ENCODE results near the gene KAT2B. TPM values are rescaled to one million over a fixed set of nuclear protein-coding genes. Genes with fewer than 3 reads are reported as not detected.

KAT2B gene
- total and polyA plus RNA-seq, 4 donors = 7.5 to 58.5 (median 16.3) TPM

DNA sequence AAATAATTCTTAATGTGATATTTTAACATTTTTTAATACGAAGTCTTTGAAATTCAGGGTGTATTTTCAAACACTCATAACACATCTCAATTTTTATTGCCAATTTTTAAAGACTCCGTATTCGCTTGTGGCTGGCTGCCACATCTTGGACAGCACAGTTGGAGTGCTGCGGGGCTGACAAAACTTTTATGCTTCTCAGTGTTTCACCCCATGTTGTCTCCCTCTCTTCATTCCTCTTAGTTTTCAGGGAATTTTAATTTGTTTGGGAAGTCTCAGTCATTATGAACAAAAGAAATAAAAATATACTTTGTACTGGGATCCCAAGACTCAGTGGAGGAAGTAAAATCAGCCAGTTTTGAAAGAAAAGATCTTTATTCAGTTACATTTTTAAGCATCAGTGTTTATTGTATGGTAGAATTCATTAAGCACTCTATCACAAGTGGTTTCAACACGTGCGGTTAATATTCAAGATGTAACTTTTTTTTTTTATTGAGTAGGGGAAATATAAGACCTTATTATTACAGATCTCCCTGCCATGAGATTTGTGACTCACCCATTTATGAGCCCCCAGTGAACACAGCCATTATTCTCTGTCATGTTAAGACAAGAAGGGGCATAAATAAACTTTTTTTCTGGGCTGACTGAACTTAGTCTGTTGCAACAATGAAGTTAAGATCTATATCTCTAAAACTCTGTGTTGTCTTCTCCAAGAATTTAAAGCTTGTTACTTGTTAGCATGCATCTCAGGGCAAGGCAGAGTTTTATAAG lies 26.8 kb downstream of the KAT2B start:
- Histone ChIP-seq H3K4me3 (ENCODE audit: low read depth in 1 of 3, low read length in 3 of 3) (no peak overlapping the region), H3K9me3 (ENCODE audit: control insufficient read depth in 4 of 4, low read length in 3 of 4) (no peaks in the 10 kb centered on the region), H3K4me1 (ENCODE audit: control insufficient read depth in 4 of 4, insufficient read depth in 4 of 4, low read length in 3 of 4) (peaks cover 0 to 3% (median 2%) of the 10 kb centered on the region in 4 donors), H3K36me3 (ENCODE audit: control insufficient read depth in 4 of 4, insufficient read depth in 3 of 4, low read depth in 1 of 4, low read length in 3 of 4) (no peaks in the 10 kb centered on the region), H3K27ac (ENCODE audit: low read depth in 1 of 2, low read length in 2 of 2) (no peak overlapping the region), H3K9ac (ENCODE audit: low read depth in 1 of 2, low read length in 2 of 2) (no peak overlapping the region), H3K27me3 (ENCODE audit: control insufficient read depth in 4 of 4, insufficient read depth in 4 of 4, low read length in 3 of 4) (no peaks in the 10 kb centered on the region)
- WGBS = 86% methylated on average over 6 of the region's 6 CpGs
- no peak for DNase-seq (ENCODE audit: low spot score)
- no peak for TF ChIP-seq YY1 (IDR thresholded peaks at IDR 0.05)
- TF ChIP-seq JUND (IDR thresholded peaks at IDR 0.05) = no peak
- no peak for TF ChIP-seq TAF1 (conservative IDR thresholded peaks at IDR 0.05)
- TF ChIP-seq FOXA1 (IDR thresholded peaks at IDR 0.05) = no peak
- TF ChIP-seq, protein P1, sequence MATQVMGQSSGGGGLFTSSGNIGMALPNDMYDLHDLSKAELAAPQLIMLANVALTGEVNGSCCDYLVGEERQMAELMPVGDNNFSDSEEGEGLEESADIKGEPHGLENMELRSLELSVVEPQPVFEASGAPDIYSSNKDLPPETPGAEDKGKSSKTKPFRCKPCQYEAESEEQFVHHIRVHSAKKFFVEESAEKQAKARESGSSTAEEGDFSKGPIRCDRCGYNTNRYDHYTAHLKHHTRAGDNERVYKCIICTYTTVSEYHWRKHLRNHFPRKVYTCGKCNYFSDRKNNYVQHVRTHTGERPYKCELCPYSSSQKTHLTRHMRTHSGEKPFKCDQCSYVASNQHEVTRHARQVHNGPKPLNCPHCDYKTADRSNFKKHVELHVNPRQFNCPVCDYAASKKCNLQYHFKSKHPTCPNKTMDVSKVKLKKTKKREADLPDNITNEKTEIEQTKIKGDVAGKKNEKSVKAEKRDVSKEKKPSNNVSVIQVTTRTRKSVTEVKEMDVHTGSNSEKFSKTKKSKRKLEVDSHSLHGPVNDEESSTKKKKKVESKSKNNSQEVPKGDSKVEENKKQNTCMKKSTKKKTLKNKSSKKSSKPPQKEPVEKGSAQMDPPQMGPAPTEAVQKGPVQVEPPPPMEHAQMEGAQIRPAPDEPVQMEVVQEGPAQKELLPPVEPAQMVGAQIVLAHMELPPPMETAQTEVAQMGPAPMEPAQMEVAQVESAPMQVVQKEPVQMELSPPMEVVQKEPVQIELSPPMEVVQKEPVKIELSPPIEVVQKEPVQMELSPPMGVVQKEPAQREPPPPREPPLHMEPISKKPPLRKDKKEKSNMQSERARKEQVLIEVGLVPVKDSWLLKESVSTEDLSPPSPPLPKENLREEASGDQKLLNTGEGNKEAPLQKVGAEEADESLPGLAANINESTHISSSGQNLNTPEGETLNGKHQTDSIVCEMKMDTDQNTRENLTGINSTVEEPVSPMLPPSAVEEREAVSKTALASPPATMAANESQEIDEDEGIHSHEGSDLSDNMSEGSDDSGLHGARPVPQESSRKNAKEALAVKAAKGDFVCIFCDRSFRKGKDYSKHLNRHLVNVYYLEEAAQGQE (IDR thresholded peaks at IDR 0.05) = no peak
- TF ChIP-seq HNF4G (IDR thresholded peaks at IDR 0.05) = no peak
- no peak for TF ChIP-seq EGR1 (IDR thresholded peaks at IDR 0.05; ENCODE audit: low read depth in 2 of 2)
- no peak for TF ChIP-seq NR2F2 (IDR thresholded peaks at IDR 0.05)
- TF ChIP-seq HNF4A (conservative IDR thresholded peaks at IDR 0.05) = no peak
- TF ChIP-seq, protein P2, sequence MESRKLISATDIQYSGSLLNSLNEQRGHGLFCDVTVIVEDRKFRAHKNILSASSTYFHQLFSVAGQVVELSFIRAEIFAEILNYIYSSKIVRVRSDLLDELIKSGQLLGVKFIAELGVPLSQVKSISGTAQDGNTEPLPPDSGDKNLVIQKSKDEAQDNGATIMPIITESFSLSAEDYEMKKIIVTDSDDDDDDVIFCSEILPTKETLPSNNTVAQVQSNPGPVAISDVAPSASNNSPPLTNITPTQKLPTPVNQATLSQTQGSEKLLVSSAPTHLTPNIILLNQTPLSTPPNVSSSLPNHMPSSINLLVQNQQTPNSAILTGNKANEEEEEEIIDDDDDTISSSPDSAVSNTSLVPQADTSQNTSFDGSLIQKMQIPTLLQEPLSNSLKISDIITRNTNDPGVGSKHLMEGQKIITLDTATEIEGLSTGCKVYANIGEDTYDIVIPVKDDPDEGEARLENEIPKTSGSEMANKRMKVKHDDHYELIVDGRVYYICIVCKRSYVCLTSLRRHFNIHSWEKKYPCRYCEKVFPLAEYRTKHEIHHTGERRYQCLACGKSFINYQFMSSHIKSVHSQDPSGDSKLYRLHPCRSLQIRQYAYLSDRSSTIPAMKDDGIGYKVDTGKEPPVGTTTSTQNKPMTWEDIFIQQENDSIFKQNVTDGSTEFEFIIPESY (IDR thresholded peaks at IDR 0.05) = no peak
- no peak for TF ChIP-seq SP1 (IDR thresholded peaks at IDR 0.05)

DNA sequence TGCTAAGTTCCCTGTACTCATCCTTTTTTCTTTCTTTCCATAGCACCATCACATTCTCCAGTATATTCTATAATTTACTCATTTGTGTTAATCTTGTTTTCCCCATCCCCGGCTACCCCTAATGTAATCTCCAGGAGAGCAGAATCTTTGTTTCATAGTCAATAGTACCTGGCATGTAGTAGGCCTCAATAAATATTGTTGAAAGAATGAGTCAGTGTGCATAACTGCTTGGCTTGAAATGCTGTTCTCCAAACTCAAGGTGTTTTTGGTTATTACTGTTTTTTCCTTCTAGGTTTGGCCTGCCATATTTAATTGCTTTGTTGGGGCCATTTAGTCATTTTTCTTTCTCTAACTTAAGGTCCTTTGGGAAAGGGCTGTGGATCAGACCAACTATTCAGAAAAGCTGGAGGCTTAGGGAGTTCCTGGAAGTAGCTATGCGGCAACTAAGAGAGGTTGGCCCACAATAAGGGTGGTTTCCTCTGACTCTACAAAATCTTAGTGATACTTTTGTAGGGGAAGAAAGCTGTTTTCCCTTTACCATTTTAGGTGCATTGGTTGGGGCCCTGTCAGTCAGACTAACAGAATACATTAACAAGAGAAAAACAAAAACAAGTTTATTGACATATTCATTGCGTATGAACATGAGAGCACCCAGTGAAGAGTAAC lies 28.4 kb downstream of the KAT2B start:
- no peak overlapping the region for H3K27ac ChIP-seq (ENCODE audit: low read depth in 1 of 2, low read length in 2 of 2)
- 79% methylated on average over 3 of the region's 3 CpGs for WGBS
- H3K36me3 ChIP-seq (ENCODE audit: control insufficient read depth in 4 of 4, insufficient read depth in 3 of 4, low read depth in 1 of 4, low read length in 3 of 4) = peaks cover 0 to 4% (median under 1%) of the 10 kb centered on the region in 4 donors
- no peak for DNase-seq (ENCODE audit: low spot score)
- H3K9ac ChIP-seq (ENCODE audit: low read depth in 1 of 2, low read length in 2 of 2) = no peak overlapping the region
- H3K9me3 ChIP-seq (ENCODE audit: control insufficient read depth in 4 of 4, low read length in 3 of 4) = no peaks in the 10 kb centered on the region
- no peaks in the 10 kb centered on the region for H3K27me3 ChIP-seq (ENCODE audit: control insufficient read depth in 4 of 4, insufficient read depth in 4 of 4, low read length in 3 of 4)
- peaks cover 0 to 12% (median 2%) of the 10 kb centered on the region in 4 donors for H3K4me1 ChIP-seq (ENCODE audit: control insufficient read depth in 4 of 4, insufficient read depth in 4 of 4, low read length in 3 of 4)
- no peak overlapping the region for H3K4me3 ChIP-seq (ENCODE audit: low read depth in 1 of 3, low read length in 3 of 3)
- TF ChIP-seq, protein P2 (IDR thresholded peaks at IDR 0.05) = no peak
- no peak for TF ChIP-seq HNF4G (IDR thresholded peaks at IDR 0.05)
- TF ChIP-seq SP1 (IDR thresholded peaks at IDR 0.05) = no peak
- TF ChIP-seq RAD21 (IDR thresholded peaks at IDR 0.05) = no peak
- no peak for TF ChIP-seq GABPA (IDR thresholded peaks at IDR 0.05 in 1 of 2, conservative IDR thresholded peaks at IDR 0.05 in 1 of 2)
- no peak for TF ChIP-seq JUND (IDR thresholded peaks at IDR 0.05)
- no peak for TF ChIP-seq FOXA1 (IDR thresholded peaks at IDR 0.05)
- no peak for TF ChIP-seq YY1 (IDR thresholded peaks at IDR 0.05)
- TF ChIP-seq, protein P3, sequence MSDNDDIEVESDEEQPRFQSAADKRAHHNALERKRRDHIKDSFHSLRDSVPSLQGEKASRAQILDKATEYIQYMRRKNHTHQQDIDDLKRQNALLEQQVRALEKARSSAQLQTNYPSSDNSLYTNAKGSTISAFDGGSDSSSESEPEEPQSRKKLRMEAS (IDR thresholded peaks at IDR 0.05) = no peak
- TF ChIP-seq NR2F2 (IDR thresholded peaks at IDR 0.05) = no peak
- no peak for TF ChIP-seq HNF4A (conservative IDR thresholded peaks at IDR 0.05)
- TF ChIP-seq, protein P4, sequence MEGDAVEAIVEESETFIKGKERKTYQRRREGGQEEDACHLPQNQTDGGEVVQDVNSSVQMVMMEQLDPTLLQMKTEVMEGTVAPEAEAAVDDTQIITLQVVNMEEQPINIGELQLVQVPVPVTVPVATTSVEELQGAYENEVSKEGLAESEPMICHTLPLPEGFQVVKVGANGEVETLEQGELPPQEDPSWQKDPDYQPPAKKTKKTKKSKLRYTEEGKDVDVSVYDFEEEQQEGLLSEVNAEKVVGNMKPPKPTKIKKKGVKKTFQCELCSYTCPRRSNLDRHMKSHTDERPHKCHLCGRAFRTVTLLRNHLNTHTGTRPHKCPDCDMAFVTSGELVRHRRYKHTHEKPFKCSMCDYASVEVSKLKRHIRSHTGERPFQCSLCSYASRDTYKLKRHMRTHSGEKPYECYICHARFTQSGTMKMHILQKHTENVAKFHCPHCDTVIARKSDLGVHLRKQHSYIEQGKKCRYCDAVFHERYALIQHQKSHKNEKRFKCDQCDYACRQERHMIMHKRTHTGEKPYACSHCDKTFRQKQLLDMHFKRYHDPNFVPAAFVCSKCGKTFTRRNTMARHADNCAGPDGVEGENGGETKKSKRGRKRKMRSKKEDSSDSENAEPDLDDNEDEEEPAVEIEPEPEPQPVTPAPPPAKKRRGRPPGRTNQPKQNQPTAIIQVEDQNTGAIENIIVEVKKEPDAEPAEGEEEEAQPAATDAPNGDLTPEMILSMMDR (IDR thresholded peaks at IDR 0.05; ENCODE audit: low read depth, low read length, missing input control) = no peak
- TF ChIP-seq, protein P1 (IDR thresholded peaks at IDR 0.05) = no peak
- no peak for TF ChIP-seq FOXA2 (IDR thresholded peaks at IDR 0.05)
- TF ChIP-seq EGR1 (IDR thresholded peaks at IDR 0.05; ENCODE audit: low read depth in 2 of 2) = no peak
